Sigmoid colon (tissue), 7 donors: Measurements from ENCODE around the gene CCNH. TPM values are rescaled to one million over a fixed set of nuclear protein-coding genes. Genes with fewer than 3 reads are reported as not detected.

Experiments
- DNase-seq: peaks from one replicate; pipeline ENCODE4 v3.0.0-alpha.2; 2019
- H3K27ac ChIP-seq, 4 donors: fragments of 200-600 bp; sonication (generic); one replicate each; pipeline ENCODE4 v1.5.1; 2016 to 2019; ENCODE audit warnings: mild to moderate bottlenecking in 1 of 4
- H3K27me3 ChIP-seq, 3 donors: fragments of 200-600 bp; sonication (generic); one replicate each; pipeline ENCODE4 v1.5.1; 2019; ENCODE audit warnings: mild to moderate bottlenecking in 1 of 3
- H3K36me3 ChIP-seq, 4 donors: fragments of 200-600 bp; sonication (generic); one replicate each; pipeline ENCODE4 v1.5.1; 2016 to 2019
- H3K4me1 ChIP-seq, 4 donors: fragments of 200-600 bp; sonication (generic); one replicate each; pipeline ENCODE4 v1.5.1; 2017 to 2019
- H3K4me3 ChIP-seq, 4 donors: fragments of 200-600 bp; sonication (generic); one replicate each; pipeline ENCODE4 v1.5.1; 2017 to 2019; ENCODE audit warnings: mild to moderate bottlenecking in 2 of 4, moderate library complexity in 1 of 4
- H3K9me3 ChIP-seq, 4 donors: fragments of 200-600 bp in 3 of 4; sonication (generic) in 3 of 4; one replicate each; pipeline versions ENCODE4 v1.5.1 to v1.6.1; 2013 to 2019
- CTCF ChIP-seq, 4 experiments: fragments of 450-650 bp in 3 of 4; fragments of 200-600 bp in 1 of 4; IDR thresholded peaks; one replicate each; pipeline ENCODE4 v1.5.1; 2016 to 2019; ENCODE audit warnings: antibody characterized with exemption in 4 of 4, mild to moderate bottlenecking in 3 of 4, moderate library complexity in 2 of 4
- EP300 ChIP-seq, 4 donors: sonication (generic); formaldehyde crosslinking; IDR thresholded peaks; one replicate each; pipeline ENCODE4 v1.6.1; 2017; ENCODE audit warnings: antibody characterized with exemption in 4 of 4
- POLR2A ChIP-seq, 2 donors: fragments of 450-650 bp; IDR thresholded peaks; one replicate each; pipeline ENCODE4 v1.6.1; 2016; ENCODE audit warnings: antibody characterized with exemption in 2 of 2, mild to moderate bottlenecking in 2 of 2, moderate library complexity in 2 of 2
- POLR2AphosphoS5 ChIP-seq, 4 donors: sonication (generic); formaldehyde crosslinking; IDR thresholded peaks; one replicate each; pipeline ENCODE4 v1.6.1; 2017; ENCODE audit warnings: antibody characterized with exemption in 4 of 4
- WGBS, 2 donors: extraction: QIAGEN DNeasy Blood & Tissue Kit; methylation state at CpG; one replicate each; pipeline ENCODE4 v1.1.7; 2013; 5-methylcytosine and 5-hydroxymethylcytosine counted together
- intact Hi-C: fragments of 100-400 bp; cut with DNase I; formaldehyde crosslinking; loops from one replicate; pipeline ENCODE4 v1.15.1; 2023
- polyA plus RNA-seq, 3 donors: library from polyadenylated mRNA; stranded (reverse); fragments of 200-250 nt; gene quantifications; one replicate each; pipeline ENCODE4 v1.2.3, GENCODE V29; 2013
- small RNA-seq, 3 donors: library from RNA; depleted of rRNA; stranded (forward); fragments of <200 nt; gene quantifications; one replicate each; pipeline ENCODE3, GENCODE V24; 2016
- total RNA-seq, 4 donors: library from RNA; depleted of rRNA; stranded (reverse); fragments of >200 nt; gene quantifications; one replicate each; pipeline ENCODE4 v1.1.0, GENCODE V29; 2016
- donor health status: healthy with polysubstance abuse.
- donor health status: Bipolar disorder and iron deficiency.
- donor health status: healthy.

Gene CCNH
- total and polyA plus RNA-seq, 7 donors: 32.1 to 92.7 (median 79.2) TPM

GRCh38 chr5:87354496-87354895 is 58.2 kb downstream of the CCNH start:
- 95 to 98% methylated on average over 1 of the region's 1 CpG for WGBS, 2 donors
- intact Hi-C loops: no loop called here

GRCh38 chr5:87347841-87348240 is 64.9 kb downstream of the CCNH start:
- intact Hi-C loops: no loop called here
- H3K27ac ChIP-seq: no peak overlapping the region
- no peak for TF ChIP-seq EP300 (IDR thresholded peaks at IDR 0.05)
- TF ChIP-seq CTCF (IDR thresholded peaks at IDR 0.05): no peak
- TF ChIP-seq POLR2AphosphoS5 (IDR thresholded peaks at IDR 0.05): no peak
- TF ChIP-seq POLR2A (IDR thresholded peaks at IDR 0.05): no peak

More at GRCh38 chr5:87354496-87354895, 58.2 kb downstream of the CCNH start:
- no peaks in the 10 kb centered on the region for H3K9me3 ChIP-seq
- H3K4me3 ChIP-seq: no peak overlapping the region
- TF ChIP-seq POLR2A (IDR thresholded peaks at IDR 0.05) (no peak), EP300 (IDR thresholded peaks at IDR 0.05) (no peak), POLR2AphosphoS5 (IDR thresholded peaks at IDR 0.05) (no peak), CTCF (IDR thresholded peaks at IDR 0.05) (no peak)
- DNase-seq: no peak
- H3K27me3 ChIP-seq: no peaks in the 10 kb centered on the region
- H3K36me3 ChIP-seq: peaks cover 0 to 41% (median 2%) of the 10 kb centered on the region in 4 donors
- no peaks in the 10 kb centered on the region for H3K4me1 ChIP-seq
- H3K27ac ChIP-seq: no peak overlapping the region

GRCh38 chr5:87347272-87347671 is 65.5 kb downstream of the CCNH start:
- Histone ChIP-seq H3K27ac (no peak overlapping the region), H3K9me3 (no peaks in the 10 kb centered on the region), H3K36me3 (peaks cover 0 to 24% (median 4%) of the 10 kb centered on the region in 4 donors), H3K4me3 (no peak overlapping the region), H3K4me1 (no peaks in the 10 kb centered on the region), H3K27me3 (no peaks in the 10 kb centered on the region)
- WGBS, 2 donors: 67 to 80% methylated on average over 1 of the region's 1 CpG
- intact Hi-C loops: no loop called here
- TF ChIP-seq EP300 (IDR thresholded peaks at IDR 0.05) (no peak), POLR2AphosphoS5 (IDR thresholded peaks at IDR 0.05) (no peak), POLR2A (IDR thresholded peaks at IDR 0.05) (no peak), CTCF (IDR thresholded peaks at IDR 0.05) (no peak)
- DNase-seq: no peak

More at GRCh38 chr5:87347841-87348240, 64.9 kb downstream of the CCNH start:
- no peaks in the 10 kb centered on the region for H3K27me3 ChIP-seq
- H3K36me3 ChIP-seq: peaks cover 0 to 23% (median 4%) of the 10 kb centered on the region in 4 donors
- DNase-seq: no peak
- H3K9me3 ChIP-seq: no peaks in the 10 kb centered on the region
- no peak overlapping the region for H3K4me3 ChIP-seq
- H3K4me1 ChIP-seq: no peaks in the 10 kb centered on the region

Small RNAs within 50 kb of the gene (small RNA-seq; reads per million reads assigned to genes)
- gene RNU6-727P: 0 reads per million in 3 donors

Other genes starting within 250 kb of the CCNH start
- gene RASA1, start 145.0 kb downstream of the CCNH start, total RNA-seq: 10 to 100 TPM; 22.7 to 30.0 (median 25.3) TPM
- 10 to 100 TPM in 2 of 3 donors, 1 to 10 TPM in 1; 9.0 to 18.0 (median 11.8) TPM for gene RASA1, start 145.0 kb downstream of the CCNH start, polyA plus RNA-seq